ENCODE data around the gene GALNT14. TPM values are rescaled to one million over a fixed set of nuclear protein-coding genes. Genes with fewer than 3 reads are reported as not detected.

GALNT14 gene
- total RNA-seq, 2 donors from 2014 or later = 0.59 to 1.2 TPM

DNA sequence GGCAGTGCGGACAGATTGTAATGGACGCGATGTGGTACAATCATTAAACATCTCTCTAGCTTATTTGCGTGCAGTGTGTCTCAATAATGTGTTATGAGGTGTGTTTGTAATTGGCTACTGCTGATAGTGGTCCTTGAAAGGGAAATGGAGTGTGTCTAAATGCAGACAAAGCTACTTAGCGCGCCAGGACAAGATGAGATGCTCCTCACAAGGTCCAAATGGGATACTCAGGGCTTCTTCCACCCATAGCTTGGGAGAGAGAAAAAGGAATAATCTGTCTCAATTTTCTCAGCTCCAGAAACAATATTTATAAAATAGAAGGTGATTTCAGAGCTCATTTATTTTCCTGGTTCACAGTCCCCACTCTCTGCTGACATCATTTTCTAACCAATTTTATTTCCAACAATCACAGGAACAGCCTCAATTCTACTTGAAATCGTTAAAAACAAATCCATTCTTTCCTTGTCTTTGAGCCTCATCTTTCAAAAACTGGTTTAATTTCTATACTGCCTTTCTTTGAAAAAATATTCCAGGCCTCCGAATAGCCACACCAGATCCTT, 28.5 kb downstream of the GALNT14 start:
- no peaks in the 10 kb centered on the region for H3K9me3 Mint-ChIP-seq
- DNase-seq (ENCODE audit: low spot score in 2 of 2) (no peak), ATAC-seq (no peak)
- H3K36me3 Mint-ChIP-seq = no peaks in the 10 kb centered on the region
- H3K27ac Mint-ChIP-seq = no peak overlapping the region

DNA sequence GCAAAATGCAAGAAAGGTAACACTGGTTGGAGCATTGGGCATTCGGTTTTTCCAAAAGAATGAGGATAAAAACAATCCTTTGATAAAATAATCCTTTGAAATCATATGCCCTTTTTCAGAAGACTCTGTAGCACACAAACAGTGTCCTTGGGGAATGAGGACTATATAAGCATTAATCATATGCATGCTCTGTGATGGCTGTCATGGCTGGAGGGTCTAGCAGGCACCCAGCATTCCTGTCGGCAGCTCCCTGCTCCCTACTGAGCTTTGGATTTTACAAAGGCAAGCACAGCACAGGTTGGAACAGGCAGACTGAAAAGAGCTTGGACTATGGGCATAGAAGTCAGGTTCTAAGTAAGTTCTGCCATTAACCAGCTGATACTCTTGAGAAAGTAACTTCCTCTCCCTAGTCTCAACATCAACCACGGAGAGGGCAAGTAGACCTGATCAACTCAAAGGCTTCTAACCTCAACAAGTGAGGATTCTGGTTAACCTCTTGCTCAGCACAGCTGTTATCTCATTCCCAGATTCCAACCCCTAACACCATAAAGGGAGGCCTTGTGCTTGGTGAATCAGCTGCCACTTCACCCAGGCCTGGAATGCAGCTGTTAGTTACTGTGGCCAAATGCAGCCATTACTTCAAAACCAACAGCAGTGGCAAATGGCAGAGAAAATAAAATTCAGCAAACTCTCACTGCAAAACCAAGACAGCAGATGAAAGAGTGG, 29.5 kb downstream of the GALNT14 start:
- ATAC-seq (no peak), DNase-seq (ENCODE audit: low spot score in 2 of 2) (no peak)
- Mint-ChIP-seq H3K9me3 (peaks cover 0 to 4% of the 10 kb centered on the region in 2 donors), H3K36me3 (no peaks in the 10 kb centered on the region), H3K27ac (no peak overlapping the region)

DNA sequence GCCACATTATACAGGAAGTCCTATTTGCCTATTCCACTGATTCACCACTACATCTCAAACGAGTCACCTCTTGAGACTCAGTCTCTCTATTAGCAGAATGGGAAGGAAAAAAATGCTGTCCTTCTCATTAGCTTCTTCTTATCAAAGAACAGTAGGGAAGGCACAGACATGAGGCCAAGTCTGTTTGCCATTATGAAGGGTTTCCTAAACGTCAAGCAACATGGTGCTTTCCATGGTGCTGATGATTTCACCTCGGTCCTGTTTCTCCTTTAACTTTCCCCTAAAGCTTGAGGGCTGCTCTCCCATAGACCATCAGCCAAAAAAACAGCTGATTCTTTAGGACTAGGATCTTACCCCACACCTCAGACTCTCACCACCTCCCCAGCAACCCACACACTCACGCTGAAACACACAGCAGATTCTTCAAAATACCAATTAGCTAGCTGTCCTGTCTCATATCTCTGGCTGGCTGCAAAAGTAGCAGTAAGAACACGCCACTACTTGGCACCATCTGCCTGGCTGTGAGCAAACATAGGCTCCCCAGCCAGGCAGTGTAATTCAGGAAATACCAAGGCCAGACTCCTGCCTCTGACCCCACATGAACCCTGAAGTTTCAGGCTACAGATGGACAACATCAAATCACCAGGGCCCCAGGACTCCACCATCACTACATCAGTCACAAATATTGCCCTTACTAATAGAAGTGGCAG, 30.5 kb downstream of the GALNT14 start:
- Mint-ChIP-seq H3K27ac (no peak overlapping the region), H3K36me3 (no peaks in the 10 kb centered on the region), H3K9me3 (peaks cover 0 to 4% of the 10 kb centered on the region in 2 donors)
- no peak for DNase-seq (ENCODE audit: low spot score in 2 of 2)
- no peak for ATAC-seq

DNA sequence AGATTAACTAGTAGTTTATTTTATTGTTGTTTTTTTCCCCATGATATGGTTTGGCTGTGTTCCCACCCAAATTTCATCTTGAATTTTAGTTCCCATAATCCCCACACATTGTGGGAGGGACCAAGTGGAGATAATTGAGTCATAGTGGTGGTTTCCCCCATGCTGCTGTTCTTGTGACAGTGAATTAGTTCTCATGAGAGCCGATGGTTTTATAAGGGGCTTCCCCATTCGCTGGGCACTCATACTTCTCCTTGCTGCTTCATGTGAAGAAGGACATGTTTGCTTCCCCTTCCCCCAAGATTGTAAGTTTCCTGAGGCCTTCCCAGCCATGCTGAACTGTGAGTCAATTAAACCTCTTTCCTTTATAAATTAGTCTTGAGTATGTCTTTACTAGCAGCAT, 36.5 kb downstream of the GALNT14 start:
- H3K9me3 Mint-ChIP-seq = peaks cover 0 to 4% of the 10 kb centered on the region in 2 donors
- no peak overlapping the region for H3K27ac Mint-ChIP-seq
- no peak for ATAC-seq
- H3K36me3 Mint-ChIP-seq = no peaks in the 10 kb centered on the region
- no peak for DNase-seq (ENCODE audit: low spot score in 2 of 2)

DNA sequence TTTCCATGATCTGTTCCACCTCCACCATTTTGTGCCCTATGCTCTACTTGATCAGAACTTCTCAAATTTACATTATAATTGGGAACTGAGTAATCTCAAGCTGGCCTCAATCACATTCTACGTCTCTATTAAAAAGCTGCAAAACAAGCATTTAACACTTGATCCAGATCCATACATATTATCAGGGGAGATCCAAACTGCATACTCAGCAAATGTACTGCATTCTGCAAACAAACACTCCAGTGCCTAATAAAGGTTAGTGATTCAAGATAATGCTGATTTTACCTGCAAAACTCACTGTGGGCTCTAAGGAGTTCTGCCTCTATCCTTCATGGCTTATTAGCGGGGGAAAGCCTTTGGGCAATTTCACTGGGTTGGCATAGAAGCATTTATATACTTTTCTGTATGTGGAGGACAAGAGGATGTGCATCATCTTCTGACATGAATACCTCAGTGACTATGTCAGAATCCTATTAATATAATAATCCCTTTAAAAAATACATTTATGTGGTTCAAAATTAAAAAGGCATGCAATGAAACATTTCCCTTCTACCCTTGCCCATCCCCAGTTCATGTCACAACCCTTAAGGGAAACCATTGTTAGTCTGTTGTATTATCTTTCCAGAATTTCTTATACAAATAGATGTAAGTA, 40.2 kb downstream of the GALNT14 start:
- Mint-ChIP-seq H3K9me3 (no peaks in the 10 kb centered on the region), H3K36me3 (no peaks in the 10 kb centered on the region), H3K27ac (no peak overlapping the region)
- DNase-seq (ENCODE audit: low spot score in 2 of 2) (no peak), ATAC-seq (no peak)

DNA sequence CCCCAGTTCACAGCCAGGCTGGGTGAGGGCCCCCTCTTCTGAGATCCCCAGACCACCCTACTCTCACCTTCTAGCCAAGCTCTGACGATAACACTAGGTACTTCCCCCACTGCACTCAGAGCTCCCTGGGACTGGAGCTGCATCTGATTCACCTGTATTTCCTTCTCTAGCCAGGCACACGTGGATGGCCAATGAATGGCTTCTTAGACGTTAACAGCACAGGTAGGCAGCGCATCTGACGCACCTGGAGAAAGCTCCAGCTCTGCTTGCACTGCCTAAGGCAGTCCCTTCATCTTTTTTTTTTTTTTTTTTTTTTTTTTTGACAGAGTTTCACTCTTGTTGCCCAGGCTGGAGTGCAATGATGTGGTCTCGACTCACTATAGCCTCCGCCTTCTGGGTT, 48.1 kb downstream of the GALNT14 start:
- no peak overlapping the region for H3K27ac Mint-ChIP-seq
- no peaks in the 10 kb centered on the region for H3K36me3 Mint-ChIP-seq
- ATAC-seq = no peak
- no peak for DNase-seq (ENCODE audit: low spot score in 2 of 2)
- no peaks in the 10 kb centered on the region for H3K9me3 Mint-ChIP-seq

DNA sequence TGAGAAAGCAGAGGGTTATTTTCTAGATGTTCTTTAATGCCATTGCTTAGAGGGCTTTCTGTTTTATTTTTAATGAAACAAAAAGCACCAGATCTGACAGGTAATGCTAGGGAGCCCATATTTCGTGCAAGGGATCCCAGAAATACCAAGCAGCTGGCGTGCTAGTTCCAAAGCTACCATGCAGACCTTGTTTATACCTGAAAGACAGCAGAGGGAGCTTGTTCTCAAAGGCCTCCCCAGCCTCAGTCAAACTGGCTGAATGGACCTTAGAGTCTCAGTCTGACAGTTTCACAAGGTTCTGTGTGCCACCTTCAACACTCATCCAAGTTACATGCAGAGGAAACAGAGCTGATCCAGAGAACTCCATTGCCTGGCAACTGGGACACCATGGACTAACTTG, 48.6 kb downstream of the GALNT14 start:
- no peaks in the 10 kb centered on the region for H3K36me3 Mint-ChIP-seq
- no peak for ATAC-seq
- DNase-seq (ENCODE audit: low spot score in 2 of 2) = no peak
- no peak overlapping the region for H3K27ac Mint-ChIP-seq
- no peaks in the 10 kb centered on the region for H3K9me3 Mint-ChIP-seq

DNA sequence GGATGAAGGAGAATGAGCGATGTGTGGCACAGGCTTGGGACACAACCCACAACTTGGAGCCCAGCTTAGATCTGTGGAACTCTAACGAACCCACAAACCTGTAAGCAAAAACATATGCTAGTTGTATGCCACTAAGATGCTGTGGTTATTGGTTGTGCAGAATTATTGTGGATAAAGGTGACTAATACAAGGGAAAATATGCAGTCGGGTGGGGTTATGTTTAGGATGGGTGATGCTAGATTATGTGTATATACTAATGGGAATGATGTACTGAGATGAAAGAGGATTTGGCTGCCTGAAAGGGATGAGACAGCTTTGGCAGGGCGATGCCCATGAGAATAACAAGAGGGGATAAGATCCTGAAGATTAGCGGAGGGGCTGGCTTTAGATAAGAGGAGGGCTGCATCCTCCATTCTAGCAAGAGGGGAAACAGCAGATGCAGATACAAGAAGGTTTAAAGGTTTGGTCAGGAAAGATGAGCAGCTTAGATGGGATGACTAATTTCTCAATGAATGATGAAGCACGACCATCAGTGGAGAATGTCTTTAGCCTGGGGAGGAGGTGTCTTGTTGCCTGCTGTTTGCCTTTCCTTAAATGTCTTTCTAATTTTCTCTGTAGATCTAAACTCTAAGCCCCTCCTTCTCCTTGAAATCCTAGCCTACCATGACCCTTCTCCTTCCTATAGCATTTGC, 49.6 kb downstream of the GALNT14 start:
- H3K9me3 Mint-ChIP-seq = no peaks in the 10 kb centered on the region
- no peak overlapping the region for H3K27ac Mint-ChIP-seq
- H3K36me3 Mint-ChIP-seq = no peaks in the 10 kb centered on the region
- DNase-seq (ENCODE audit: low spot score in 2 of 2) (no peak), ATAC-seq (no peak)

DNA sequence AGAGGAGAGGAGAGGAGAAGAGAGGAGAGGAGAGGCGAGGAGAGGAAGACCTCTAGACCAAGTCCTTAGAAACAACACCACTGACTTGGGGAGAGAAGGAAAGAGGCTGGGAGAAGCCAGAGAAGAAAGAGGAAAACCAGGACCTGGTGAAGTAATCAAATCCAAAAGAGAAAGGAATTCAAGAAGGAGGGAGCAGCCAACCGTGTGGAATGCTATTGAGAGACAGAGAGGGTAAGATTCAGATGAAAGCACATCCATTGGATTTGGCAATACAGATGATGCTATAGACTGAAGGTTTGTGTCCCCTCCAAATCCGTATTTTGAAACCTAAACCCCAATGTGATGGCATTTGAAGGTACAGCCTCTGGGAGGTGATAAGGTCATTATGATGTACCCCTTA, 50.7 kb downstream of the GALNT14 start:
- no peaks in the 10 kb centered on the region for H3K9me3 Mint-ChIP-seq
- no peak for DNase-seq (ENCODE audit: low spot score in 2 of 2)
- H3K36me3 Mint-ChIP-seq = no peaks in the 10 kb centered on the region
- no peak overlapping the region for H3K27ac Mint-ChIP-seq
- ATAC-seq = no peak

DNA sequence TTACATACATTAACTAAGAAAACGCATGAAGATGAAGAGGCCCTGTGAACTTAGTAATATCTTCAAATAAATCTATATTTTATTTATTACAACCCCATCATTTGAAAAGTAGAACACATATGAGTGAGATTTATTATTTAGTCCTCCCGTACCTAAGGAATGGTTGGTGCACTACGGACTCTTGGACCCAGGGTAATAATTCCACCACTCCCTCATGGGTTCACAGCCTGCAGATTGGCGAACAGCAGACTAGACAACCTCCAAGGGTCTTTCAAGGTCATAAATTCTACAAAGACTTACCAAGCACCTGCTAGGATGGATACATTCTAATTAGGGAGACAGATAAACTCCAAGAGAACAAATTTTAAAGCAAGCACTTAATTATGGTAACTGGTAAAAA, 51.6 kb downstream of the GALNT14 start:
- no peak for DNase-seq (ENCODE audit: low spot score in 2 of 2)
- H3K27ac Mint-ChIP-seq = no peak overlapping the region
- ATAC-seq = no peak
- no peaks in the 10 kb centered on the region for H3K36me3 Mint-ChIP-seq
- H3K9me3 Mint-ChIP-seq = no peaks in the 10 kb centered on the region

DNA sequence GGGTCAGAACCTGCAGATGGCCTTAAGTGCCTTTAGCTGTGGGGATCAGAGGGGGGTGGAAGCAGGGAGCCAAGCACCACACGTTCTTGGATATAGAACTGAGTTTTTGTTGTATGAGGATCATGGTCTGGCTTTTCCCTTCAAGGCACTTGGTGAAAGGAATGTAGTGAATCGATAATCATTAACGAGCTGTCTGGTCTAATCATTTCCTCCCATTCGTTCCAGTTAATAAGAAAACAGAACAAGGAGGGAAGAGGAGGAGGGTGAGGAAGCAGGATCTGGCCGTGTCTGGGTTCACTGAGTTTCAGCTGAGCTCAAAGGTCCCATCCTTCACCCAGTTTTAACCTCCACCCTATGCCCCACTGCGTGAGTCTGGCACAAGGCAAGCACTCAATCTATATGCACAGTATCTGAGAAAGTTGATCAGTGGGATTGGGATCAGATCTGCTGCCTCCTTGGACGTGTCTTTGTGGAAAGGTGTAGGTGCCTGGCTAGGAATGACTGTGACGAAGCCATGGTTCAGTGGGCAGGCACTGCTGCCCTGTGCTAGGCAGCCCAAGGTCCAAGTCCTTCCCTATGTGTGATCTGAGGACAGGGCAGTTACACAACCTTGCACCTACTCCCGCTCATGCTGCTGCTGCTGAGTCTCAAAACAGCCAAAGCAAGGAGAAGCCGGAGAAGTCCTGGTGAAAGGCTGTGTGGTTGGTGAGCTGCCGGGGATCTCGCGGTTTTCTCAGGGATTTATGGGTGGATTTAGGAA, 54.8 kb downstream of the GALNT14 start:
- Mint-ChIP-seq H3K9me3 (no peaks in the 10 kb centered on the region), H3K27ac (no peak overlapping the region), H3K36me3 (no peaks in the 10 kb centered on the region)
- ATAC-seq (no peak), DNase-seq (ENCODE audit: low spot score in 2 of 2) (no peak)

DNA sequence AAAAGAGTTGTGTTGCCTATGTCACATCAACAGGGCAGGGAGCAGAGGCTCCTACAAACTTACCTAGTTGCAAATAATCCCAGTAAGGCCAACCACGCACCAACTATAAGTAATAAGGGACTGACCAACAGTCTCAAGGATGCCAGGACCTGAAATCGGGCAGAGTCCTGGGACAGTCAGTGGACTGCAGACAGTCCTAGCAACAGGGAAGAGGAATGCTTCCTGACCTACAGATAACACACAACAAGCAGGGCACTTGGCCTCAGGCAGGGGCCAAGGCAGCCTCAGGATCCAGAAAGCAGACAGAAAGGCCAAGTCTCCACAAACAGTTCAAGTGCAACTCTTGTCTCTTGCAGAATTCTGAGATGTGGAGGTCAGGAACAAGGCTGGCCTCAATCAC, 56.2 kb downstream of the GALNT14 start:
- ATAC-seq = no peak
- Mint-ChIP-seq H3K36me3 (no peaks in the 10 kb centered on the region), H3K9me3 (no peaks in the 10 kb centered on the region), H3K27ac (no peak overlapping the region)
- no peak for DNase-seq (ENCODE audit: low spot score in 2 of 2)

DNA sequence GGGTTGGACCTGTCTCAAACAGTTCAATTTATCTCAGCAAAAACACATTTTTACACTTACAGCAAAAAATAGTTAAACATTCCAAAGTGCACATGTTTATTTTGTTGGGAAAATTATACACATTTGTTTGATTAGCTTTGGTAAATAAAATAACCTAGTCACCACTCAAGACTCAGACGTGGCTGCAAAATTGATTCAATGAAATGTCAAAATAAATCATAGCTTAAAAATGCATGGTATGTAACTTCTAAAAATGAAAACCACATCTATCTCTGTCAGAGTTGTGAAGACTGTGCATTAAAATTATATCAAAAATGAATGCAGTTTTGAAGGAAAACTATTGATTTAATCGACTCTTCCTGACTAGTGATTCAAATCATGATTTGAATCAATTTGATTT, 56.7 kb downstream of the GALNT14 start:
- Mint-ChIP-seq H3K27ac (no peak overlapping the region), H3K9me3 (no peaks in the 10 kb centered on the region), H3K36me3 (no peaks in the 10 kb centered on the region)
- DNase-seq (ENCODE audit: low spot score in 2 of 2) = no peak
- ATAC-seq = no peak

DNA sequence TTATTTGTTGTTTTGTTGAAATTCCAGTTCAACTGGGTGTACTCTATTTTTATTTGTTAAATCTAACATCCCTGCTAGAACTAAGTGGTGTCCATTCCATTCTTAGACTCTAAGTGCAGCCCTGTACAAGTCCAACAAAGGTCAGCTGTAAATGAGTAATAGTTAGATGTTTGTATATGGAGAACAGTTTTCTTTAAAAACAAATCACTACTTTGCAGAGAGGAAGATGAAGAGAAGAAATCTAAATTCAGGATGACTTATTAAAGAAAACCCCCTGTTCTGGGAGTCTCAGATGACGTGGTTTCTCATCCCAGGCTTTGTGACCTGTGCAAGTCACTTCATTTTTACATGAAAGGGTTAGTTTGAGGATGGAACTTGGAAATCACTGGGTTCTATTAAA, 57.9 kb downstream of the GALNT14 start:
- H3K9me3 Mint-ChIP-seq = no peaks in the 10 kb centered on the region
- DNase-seq (ENCODE audit: low spot score in 2 of 2) = no peak
- ATAC-seq = no peak

DNA sequence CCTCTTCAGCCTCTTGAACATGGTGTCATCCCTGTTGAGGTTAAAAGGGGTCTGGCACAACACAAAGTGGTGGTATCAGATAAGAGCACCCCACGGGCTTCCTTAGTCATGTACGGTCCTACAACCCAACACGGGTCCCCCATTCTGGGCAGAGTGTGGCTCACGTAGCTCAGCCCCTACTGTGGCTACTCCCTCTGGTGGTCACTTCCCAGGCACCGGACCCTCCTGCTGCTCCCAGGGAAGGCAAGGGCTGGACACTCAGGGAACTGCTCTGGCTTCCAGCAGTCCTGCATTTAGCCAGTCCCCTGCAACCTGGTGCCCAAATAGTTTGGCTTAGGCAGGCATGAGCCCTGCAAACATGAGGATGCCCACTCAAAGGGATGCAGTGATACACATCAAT, 58.6 kb downstream of the GALNT14 start:
- DNase-seq (ENCODE audit: low spot score in 2 of 2) (no peak), ATAC-seq (no peak)
- no peaks in the 10 kb centered on the region for H3K9me3 Mint-ChIP-seq
- H3K36me3 Mint-ChIP-seq = no peaks in the 10 kb centered on the region
- no peak overlapping the region for H3K27ac Mint-ChIP-seq

More for the DNA sequence above, 57.9 kb downstream of the GALNT14 start:
- no peaks in the 10 kb centered on the region for H3K36me3 Mint-ChIP-seq
- H3K27ac Mint-ChIP-seq = no peak overlapping the region

DNA sequence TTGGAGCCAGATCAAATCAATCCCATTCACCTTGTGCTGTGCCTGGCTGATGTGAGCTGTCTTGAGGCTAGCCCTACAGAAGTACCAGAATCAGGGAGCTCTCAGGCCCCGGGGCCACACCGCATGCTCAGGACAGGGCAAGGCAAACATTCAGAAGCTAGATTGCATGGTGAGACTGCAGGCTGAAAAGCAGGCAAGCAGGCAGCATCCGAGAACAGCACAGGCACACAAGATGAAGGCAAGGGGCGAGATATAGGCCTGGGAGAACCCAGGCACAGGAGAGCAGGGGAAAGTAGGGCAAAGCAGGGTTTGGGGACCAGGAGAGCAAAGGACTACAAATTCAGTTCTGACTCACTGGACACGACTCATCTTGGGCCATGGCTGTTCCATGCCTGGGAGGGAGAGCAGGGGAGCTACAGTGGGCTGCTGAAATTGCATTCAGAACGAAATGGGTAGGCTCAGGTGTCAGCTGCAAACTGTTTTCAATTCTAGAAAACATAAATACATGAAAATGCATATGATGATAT, 59.6 kb downstream of the GALNT14 start:
- Mint-ChIP-seq H3K27ac (no peak overlapping the region), H3K9me3 (no peaks in the 10 kb centered on the region), H3K36me3 (no peaks in the 10 kb centered on the region)
- DNase-seq (ENCODE audit: low spot score in 2 of 2) (no peak), ATAC-seq (peak in 1 of 2 donors; percentile 26)

Measured in activated naive CD4-positive, alpha-beta T cell treated with anti-CD3 and anti-CD28 coated beads, Interleukin-2, amount 50 U/mL, for 72 hours (primary cell).